SJCRH30 (cell line): Measurements from ENCODE around the gene C16orf74. TPM values are rescaled to one million over a fixed set of nuclear protein-coding genes. Genes with fewer than 3 reads are reported as not detected.

Source experiments
- DNase-seq, 2 experiments: peaks; one replicate each; pipeline ENCODE4 v3.0.0-alpha.2; 2015 to 2020
- H3K27ac ChIP-seq: fragments of 250-450 bp; sonication (Bioruptor Pico); 2 replicates; pipeline ENCODE4 v1.5.1; 2020; ENCODE audit warnings: mild to moderate bottlenecking, moderate library complexity
- H3K27me3 ChIP-seq: fragments of 250-450 bp; sonication (Bioruptor Pico); 2 replicates; pipeline ENCODE4 v1.5.1; 2020; ENCODE audit warnings: mild to moderate bottlenecking, moderate library complexity
- H3K36me3 ChIP-seq: fragments of 250-450 bp; sonication (Bioruptor Pico); 2 replicates; pipeline ENCODE4 v1.5.1; 2020; ENCODE audit warnings: mild to moderate bottlenecking, moderate library complexity
- H3K4me1 ChIP-seq: fragments of 250-450 bp; sonication (Bioruptor Pico); 2 replicates; pipeline ENCODE4 v1.5.1; 2020; ENCODE audit warnings: mild to moderate bottlenecking, moderate library complexity
- H3K4me3 ChIP-seq: fragments of 250-450 bp; sonication (Bioruptor Pico); 2 replicates; pipeline ENCODE4 v1.5.1; 2020; ENCODE audit warnings: mild to moderate bottlenecking, moderate library complexity
- H3K9me3 ChIP-seq: fragments of 250-450 bp; sonication (Bioruptor Pico); replicated peaks from 2 replicates; pipeline ENCODE4 v1.5.1; 2020; ENCODE audit warnings: mild to moderate bottlenecking, moderate library complexity
- total RNA-seq: library from RNA; depleted of rRNA; stranded (reverse); fragments of >200 nt; shearing (Covaris generic); gene quantifications from 2 replicates; pipeline ENCODE4 v1.2.3, GENCODE V29; 2014

Gene C16orf74
- total RNA-seq, 1 experiment from 2014 or later: 1.1 TPM

DNA sequence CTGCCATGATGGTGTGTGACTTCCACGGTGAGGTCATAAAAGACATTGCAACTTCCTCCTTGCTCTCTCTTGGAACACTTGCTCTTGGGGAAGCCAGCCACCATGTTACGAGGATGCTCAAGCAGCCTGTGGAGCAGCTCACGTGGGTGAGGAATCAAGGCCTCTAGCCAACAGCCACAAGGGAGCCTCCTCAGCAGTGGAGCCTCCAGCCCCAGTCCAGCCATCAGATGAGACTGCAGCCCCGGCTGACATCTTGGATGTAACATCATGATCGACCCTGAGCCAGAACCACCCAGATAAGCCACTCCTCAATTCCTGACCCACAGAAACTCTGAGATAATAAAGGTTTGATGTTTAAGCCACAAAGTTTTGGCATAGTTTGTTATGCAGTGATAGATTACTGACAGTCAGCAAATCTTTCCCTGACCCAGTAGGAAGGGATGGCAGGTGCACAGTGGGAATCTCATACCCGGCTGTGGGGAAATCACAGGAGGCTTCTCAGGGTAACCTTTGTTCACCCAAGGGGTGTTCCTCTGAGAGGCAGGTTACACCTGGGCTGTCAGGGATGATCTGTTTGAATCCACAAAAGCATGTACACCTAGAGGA, 38.8 kb downstream of the C16orf74 start:
- no peaks in the 10 kb centered on the region for H3K36me3 ChIP-seq
- no peaks in the 10 kb centered on the region for H3K9me3 ChIP-seq
- H3K27me3 ChIP-seq: no peaks in the 10 kb centered on the region
- no peak for DNase-seq
- H3K4me1 ChIP-seq: peaks cover 22% of the 10 kb centered on the region
- no peak overlapping the region for H3K27ac ChIP-seq
- no peak overlapping the region for H3K4me3 ChIP-seq

DNA sequence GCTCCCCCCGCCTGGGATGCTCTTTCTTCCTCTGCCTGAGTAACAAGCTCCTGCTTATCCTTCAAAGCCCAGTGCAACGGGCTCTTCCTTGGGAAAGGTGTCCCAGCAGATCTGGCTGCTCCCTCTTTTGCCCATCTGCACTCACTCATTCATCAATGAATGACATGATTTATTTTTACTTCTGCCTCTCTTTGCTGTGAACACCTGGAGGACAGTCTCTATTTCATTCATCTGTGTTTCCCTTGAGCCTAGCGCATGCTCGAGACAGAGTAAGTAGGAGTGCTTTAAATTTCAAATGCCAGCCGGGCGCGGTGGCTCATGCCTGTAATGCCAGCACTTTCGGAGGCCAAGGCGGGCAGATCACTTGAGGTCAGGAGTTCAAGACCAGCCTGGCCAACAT, 40.2 kb downstream of the C16orf74 start:
- Histone ChIP-seq H3K4me1 (peaks cover 10% of the 10 kb centered on the region), H3K27ac (no peak overlapping the region), H3K36me3 (no peaks in the 10 kb centered on the region), H3K27me3 (no peaks in the 10 kb centered on the region), H3K4me3 (no peak overlapping the region), H3K9me3 (no peaks in the 10 kb centered on the region)
- DNase-seq: no peak

DNA sequence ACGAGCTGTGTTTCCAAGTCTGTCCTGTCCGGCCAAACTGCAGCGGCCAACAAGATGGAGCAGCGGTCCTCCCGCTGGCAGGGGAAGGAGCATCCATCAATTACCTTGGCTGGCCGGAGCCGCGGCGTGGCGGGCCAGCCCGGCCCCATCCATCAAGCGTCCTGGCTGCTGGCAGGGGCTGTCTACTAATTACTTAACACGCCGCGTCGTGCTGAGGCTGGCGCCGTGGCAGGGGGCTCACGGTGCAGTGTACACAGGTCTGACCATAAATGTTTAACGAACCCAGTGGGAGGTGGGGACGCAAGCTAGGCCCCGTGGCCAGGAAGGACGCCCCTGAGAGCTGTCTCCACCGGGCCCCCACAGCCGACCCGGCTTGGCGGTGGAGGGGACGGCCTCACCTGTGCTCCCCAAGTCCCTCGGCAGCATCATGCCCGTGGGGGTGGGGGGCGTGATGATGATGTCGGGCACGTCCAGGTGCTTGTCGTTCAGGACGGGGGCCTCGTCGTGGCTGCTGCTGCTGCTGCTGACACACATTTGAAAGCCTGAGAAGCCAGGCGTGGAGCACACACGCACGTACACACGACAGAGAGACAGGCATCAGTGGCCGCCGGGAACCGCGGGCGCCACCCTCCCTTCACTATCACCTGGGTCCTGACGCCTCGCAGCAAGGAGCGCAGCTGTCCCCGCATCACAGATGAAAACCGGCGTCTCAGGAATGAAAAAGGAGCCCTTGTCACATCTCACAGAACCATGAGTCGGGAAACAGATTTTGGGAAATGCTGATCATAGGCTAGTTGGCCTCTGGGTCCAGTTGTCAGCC, 40.9 kb downstream of the C16orf74 start:
- Histone ChIP-seq H3K4me3 (no peak overlapping the region), H3K9me3 (no peaks in the 10 kb centered on the region), H3K27me3 (no peaks in the 10 kb centered on the region), H3K27ac (no peak overlapping the region), H3K4me1 (peaks cover 7% of the 10 kb centered on the region), H3K36me3 (no peaks in the 10 kb centered on the region)
- DNase-seq: no peak

DNA sequence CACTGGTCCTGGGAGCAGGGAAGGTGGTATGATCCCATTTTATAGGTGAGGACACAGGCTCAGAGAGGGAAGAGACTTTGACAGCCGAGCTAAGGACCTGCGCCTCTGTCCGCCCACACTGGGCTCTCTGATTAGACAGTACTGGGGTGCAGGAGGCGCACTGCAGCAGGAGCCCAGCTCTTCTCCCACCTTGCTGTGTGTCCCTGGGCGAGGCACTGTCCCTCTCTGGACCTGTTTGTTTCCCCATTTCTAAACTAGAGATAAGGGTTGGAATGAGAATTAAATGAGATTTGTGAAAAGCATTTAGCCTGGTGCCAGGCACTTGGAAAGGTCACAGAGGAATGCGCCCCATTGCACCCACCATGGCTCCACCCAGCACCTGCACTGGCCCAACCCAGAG, 42.6 kb downstream of the C16orf74 start:
- Histone ChIP-seq H3K27me3 (no peaks in the 10 kb centered on the region), H3K27ac (no peak overlapping the region), H3K4me1 (peaks cover 4% of the 10 kb centered on the region; the same call in 1 of the 2 replicates), H3K36me3 (no peaks in the 10 kb centered on the region), H3K4me3 (no peak overlapping the region), H3K9me3 (no peaks in the 10 kb centered on the region)
- DNase-seq: no peak

DNA sequence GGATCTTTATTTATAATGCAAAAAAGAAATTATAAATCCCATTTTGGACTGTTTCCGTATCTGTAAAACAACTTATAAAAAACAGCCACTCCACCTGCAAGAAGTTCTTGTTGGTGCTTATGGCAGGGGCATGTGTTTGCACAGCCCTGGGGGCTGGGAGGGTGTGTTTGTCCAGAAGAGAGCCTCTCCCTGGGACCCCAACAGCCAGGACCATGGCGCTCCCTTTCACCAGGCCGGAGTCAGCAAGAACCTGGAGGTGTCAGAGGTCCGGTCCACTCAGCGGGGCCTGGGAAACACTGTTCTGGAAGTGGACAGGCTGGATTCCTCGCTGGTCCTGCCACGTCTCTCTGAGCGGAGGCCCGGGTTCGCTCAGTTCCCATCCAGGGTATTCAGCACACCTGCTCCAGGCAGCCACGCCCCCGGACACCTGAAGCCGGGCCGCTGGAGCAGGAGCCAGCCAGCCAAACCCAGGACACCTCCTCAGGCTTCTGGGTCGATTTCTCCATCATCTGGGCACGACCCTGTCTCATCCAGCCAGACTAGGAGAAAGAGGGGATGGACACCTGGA, 43.3 kb downstream of the C16orf74 start:
- no peaks in the 10 kb centered on the region for H3K36me3 ChIP-seq
- H3K4me1 ChIP-seq: peaks cover 4% of the 10 kb centered on the region; the same call in 1 of the 2 replicates
- no peaks in the 10 kb centered on the region for H3K27me3 ChIP-seq
- no peak for DNase-seq
- no peak overlapping the region for H3K27ac ChIP-seq
- no peaks in the 10 kb centered on the region for H3K9me3 ChIP-seq
- H3K4me3 ChIP-seq: no peak overlapping the region

DNA sequence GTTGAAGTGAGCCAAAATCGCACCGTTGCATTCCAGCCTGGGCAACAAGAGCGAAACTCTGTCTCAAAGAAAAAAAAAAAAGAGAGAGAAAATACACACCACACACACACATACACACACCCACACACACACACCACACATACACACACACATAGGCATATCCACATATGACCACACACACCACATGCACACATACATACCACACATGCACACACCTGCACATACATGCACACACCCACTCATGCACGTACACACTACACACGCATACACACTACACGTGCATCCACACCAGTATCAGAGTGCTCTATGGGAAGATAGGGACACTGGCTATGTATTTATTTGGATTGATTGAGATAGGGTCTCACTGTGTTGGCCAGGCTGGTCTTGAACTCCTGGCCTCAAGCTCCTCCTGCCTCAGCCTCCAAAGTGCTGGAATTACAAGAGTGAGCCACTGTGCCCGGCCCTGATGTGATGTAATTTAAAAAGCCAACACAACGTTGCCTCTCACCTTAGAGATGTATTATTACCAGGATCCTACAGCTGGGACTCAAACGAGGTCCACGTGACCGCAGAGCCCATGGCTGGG, 44.4 kb downstream of the C16orf74 start:
- no peak for DNase-seq
- H3K9me3 ChIP-seq: no peaks in the 10 kb centered on the region
- no peak overlapping the region for H3K4me3 ChIP-seq
- H3K27me3 ChIP-seq: no peaks in the 10 kb centered on the region
- H3K4me1 ChIP-seq: peaks cover 4% of the 10 kb centered on the region; the same call in 1 of the 2 replicates
- H3K36me3 ChIP-seq: no peaks in the 10 kb centered on the region
- no peak overlapping the region for H3K27ac ChIP-seq

DNA sequence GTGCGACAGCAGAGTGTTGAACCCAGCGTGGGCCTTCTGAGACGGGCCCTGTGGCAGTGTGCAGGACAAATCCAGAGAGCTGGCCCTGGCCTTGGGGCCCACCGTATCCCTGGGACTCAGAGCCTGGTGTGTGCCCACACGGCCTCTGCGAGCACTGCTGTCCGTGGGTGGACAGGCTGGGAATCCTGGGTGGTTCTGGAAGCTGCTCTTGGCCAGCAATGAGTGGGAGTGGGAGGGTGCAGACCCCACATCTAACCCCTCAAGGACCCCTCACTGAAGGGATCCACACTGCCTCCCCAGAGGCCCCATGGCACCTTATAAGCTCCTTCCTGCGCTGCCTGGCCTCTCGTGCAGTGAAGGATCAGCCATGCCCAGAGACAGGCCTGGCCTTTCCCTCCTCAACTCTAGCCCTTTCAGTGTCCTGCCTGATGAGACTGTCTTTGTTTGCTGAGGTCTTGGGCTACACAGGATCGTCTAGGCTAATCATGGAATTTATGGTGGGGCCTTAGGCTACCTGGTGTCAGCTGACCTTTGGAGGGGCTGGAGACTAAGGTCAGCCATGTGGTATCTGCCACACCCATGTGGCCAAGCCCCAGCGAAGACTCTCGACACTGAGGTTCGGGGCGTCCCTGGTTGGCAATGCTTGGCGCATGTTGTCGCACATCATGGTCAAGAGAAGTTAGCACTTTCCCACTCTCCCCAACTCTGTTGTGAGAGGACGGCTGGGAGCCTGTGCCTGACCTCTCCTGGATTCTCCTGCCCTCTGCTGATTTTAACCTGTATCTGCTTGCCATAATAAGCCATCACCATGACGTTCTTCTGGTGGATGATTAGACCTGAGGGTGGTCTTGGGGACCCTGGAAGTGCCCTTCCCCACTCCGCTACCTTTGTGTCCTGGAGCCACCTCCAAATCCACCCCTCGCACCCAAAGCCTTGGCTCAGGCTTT, 45.7 kb downstream of the C16orf74 start:
- Histone ChIP-seq H3K4me3 (no peak overlapping the region), H3K36me3 (no peaks in the 10 kb centered on the region), H3K27me3 (no peaks in the 10 kb centered on the region), H3K27ac (no peak overlapping the region), H3K9me3 (no peaks in the 10 kb centered on the region), H3K4me1 (no peaks in the 10 kb centered on the region; the same call in 1 of the 2 replicates)
- DNase-seq: no peak

DNA sequence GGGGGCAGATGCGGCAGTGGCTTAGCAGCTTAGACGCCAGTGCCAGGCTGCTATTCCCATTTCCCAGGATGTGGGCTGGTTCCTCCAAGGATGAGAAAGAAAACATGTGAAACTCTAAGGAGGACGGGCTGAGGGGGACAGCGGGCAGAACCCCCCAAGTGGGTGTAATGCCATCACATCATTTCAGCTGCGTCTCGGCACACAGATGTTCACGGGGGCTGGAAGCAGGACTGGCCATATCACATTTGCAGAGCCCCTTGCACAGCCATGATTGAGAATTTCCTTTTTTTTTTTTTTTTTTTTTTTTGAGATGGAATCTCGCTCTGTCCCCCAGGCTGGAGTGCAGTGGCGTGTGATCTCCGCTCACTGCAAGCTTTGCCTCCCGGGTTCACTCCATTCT, 46.9 kb downstream of the C16orf74 start:
- Histone ChIP-seq H3K36me3 (no peaks in the 10 kb centered on the region), H3K4me1 (no peaks in the 10 kb centered on the region), H3K27me3 (no peaks in the 10 kb centered on the region), H3K9me3 (no peaks in the 10 kb centered on the region), H3K4me3 (no peak overlapping the region), H3K27ac (no peak overlapping the region)
- DNase-seq: no peak

DNA sequence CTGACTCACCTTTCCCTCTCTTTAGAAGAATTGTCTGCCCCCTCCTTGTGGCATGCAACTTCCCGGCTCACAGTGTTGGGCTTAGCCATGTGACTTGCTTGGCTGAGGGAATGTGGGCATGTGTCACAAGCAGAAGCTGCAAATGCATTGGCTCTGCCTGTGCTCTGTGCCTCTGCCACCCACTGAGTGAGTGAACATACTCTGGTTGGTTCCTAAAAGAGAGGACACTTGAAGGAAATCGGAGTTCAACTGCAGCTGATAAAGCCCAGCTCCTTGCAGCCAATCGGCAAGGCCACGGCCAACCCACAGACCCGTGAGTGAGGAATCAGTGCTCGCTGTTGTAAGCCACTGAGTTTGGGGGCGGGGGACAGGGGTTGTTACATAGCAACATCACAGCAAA, 51.3 kb downstream of the C16orf74 start:
- Histone ChIP-seq H3K4me1 (peaks cover 14% of the 10 kb centered on the region), H3K9me3 (no peaks in the 10 kb centered on the region), H3K4me3 (no peak overlapping the region), H3K36me3 (no peaks in the 10 kb centered on the region), H3K27me3 (no peaks in the 10 kb centered on the region), H3K27ac (no peak overlapping the region)
- no peak for DNase-seq

DNA sequence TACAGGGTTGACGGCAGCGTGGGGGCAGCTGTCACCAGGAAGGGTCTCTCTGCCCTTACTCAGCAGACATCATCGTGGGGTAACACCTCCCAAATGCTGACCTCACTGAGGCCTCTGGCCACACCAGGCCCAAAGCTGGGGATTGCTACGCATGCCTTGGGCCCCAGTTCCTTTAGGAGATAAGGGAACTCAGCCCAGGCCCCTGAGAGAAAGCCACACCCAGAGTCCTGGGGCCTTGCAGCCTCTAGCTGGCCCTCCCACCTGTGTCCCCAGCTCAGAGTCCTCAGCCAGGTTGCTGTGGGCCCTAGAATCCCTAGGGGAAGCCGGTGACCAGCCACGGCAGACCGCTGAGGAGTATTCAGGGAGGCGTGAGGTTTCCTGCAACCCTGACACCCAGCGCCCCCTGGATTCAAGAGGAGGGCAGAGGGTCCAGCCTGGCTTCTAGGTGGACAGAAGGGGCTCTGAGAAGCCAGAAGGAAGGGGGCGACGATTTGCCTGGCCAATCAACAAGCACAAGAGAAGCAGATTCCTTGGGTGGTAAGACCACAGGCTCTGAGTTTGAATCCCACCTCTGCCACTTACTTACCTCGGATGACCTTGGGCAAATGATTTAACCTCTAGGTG, 51.8 kb downstream of the C16orf74 start:
- DNase-seq: no peak
- Histone ChIP-seq H3K4me3 (no peak overlapping the region), H3K27me3 (no peaks in the 10 kb centered on the region), H3K4me1 (peaks cover 14% of the 10 kb centered on the region), H3K9me3 (no peaks in the 10 kb centered on the region), H3K36me3 (no peaks in the 10 kb centered on the region), H3K27ac (no peak overlapping the region)

DNA sequence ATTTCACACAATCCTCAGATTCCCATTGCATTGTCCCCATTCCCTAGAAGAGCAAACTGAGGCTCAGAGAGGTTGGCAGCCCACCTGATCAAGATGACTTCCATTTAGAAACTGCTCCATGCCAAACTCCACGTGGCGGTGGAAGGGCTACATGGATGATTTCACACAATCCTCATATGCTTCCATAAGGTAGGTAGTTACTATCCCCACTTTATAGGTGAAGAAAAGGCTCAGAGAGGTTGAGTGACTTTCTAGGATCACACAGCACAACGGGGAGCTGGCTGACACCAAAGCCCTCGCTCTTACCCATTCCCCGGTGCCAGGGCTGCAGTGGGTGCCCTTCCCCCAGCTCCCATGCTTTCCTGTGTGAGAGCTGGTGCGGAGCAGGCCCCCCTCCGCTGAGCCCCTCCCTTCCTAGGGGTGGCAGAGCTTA, 52.4 kb downstream of the C16orf74 start:
- no peak overlapping the region for H3K4me3 ChIP-seq
- no peaks in the 10 kb centered on the region for H3K27me3 ChIP-seq
- no peaks in the 10 kb centered on the region for H3K9me3 ChIP-seq
- no peaks in the 10 kb centered on the region for H3K36me3 ChIP-seq
- DNase-seq: no peak
- H3K27ac ChIP-seq: no peak overlapping the region
- H3K4me1 ChIP-seq: peaks cover 14% of the 10 kb centered on the region

DNA sequence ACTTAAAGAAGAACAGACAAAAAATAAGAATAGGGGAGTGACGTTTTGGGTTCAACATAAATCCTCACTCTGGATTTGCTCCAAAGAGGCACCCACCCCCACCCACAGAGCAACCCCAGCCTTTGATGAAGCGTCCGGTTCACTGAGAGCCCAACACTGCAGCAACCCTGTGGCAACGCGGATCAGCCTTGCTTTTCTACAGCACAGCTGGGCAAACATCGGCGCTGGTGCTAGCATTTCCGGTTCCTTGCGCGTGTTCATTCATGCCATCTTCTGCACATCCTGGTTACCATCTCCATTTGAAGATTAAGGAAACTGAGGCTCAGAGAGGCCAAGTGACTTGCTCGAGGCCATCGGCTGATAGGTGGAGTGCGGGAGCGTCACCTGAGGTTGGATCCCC, 53.5 kb downstream of the C16orf74 start:
- Histone ChIP-seq H3K27ac (peak overlapping the region; percentile 73), H3K36me3 (no peaks in the 10 kb centered on the region), H3K4me1 (peaks cover 14% of the 10 kb centered on the region), H3K27me3 (no peaks in the 10 kb centered on the region), H3K9me3 (no peaks in the 10 kb centered on the region), H3K4me3 (peak overlapping the region; percentile 35)
- DNase-seq: peak; percentile 63 to 74

DNA sequence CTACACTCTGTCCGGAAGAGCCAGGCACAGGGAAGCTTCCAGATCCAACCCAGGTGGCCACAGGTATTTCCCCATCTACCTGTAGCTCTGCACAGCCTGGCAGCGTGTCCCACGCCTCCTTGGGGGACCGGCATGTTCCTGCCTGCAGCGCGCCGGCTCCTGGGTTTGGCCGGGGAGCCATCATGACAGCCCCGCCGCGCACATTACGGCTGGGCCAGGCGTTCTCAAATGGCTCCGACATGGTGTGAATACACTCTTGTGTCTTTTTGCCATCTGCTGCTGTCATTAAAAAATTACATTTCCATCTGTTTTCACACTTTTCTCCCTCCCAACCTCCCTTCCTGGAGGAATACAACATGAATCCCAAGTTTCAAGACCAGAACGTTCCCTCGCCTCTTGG, 54.1 kb downstream of the C16orf74 start:
- Histone ChIP-seq H3K9me3 (no peaks in the 10 kb centered on the region), H3K27ac (peak overlapping the region; percentile 73), H3K27me3 (no peaks in the 10 kb centered on the region), H3K4me1 (peaks cover 14% of the 10 kb centered on the region), H3K36me3 (no peaks in the 10 kb centered on the region), H3K4me3 (peak overlapping the region; percentile 35)
- DNase-seq: peak; percentile 39 to 72
